Astrocyte (in vitro differentiated cells and primary cell): ENCODE data around the gene AP2B1.

Experiments used
- CTCF ChIP-seq: IDR thresholded peaks from 2 replicates; pipeline ENCODE4 v1.5.1; 2011; ENCODE audit warnings: low read depth, mild to moderate bottlenecking, inconsistent platforms, low read length, moderate library complexity; ENCODE audit not compliant: insufficient read depth
- EZH2 ChIP-seq: IDR thresholded peaks from 2 replicates; pipeline ENCODE4 v1.6.1; 2012; ENCODE audit warnings: mild to moderate bottlenecking, low read length, inconsistent platforms; ENCODE audit not compliant: insufficient read depth

- no peak for TF ChIP-seq CTCF
- TF ChIP-seq EZH2: no peak
Measured at GRCh38 chr17:35775583-35775982, 188.5 kb downstream of the AP2B1 start.
